HG02642 (cell line): ENCODE measurements around the gene HACL1.
A peak's percentile ranks its signal among the peaks of the same experiment; 100 is the strongest.
"Not testable (repeated sequence)": the region's sequence is repeated elsewhere in the genome, so short reads cannot be mapped to it uniquely, and the experiment has no call there.

ENCODE experiments used
- ATAC-seq: cut with Tn5 transposase; IDR thresholded peaks from one replicate; pipeline ENCODE4 v1.9.1; 2021; ENCODE audit warnings: mild to moderate bottlenecking; ENCODE audit not compliant: unreplicated experiment, poor library complexity

Gene HACL1

DNA sequence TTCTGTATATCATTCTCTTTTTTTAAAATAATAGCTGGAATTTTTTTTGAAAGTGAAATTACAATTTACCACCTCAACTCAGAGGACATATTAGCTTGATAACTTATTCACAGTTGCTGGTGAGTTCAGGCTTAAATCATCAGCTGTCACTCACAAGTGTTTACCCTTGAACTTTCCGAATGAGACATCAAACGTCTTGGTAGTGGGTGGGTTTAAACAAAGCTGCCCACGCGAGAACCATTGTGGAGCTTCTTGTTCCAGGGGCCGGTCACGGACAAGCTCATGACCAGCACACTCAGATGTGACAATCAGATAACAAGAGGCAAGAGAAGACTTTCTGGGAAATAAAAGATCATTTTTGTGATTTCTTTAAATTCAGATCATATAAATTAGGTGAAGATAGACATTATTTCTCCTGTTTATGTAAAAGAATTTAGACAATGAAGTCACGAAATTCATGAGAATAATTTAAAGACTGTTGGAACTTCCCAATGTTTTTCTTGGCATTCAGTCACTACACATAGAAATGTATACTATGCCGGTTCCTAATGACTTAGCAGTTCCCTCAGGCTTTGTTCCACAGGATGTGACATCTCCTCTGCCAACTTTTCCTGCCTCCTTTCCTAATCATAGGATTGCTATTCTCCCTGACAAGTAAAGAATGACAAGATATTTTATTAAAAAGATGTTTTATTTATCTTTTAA, 29.4 kb upstream of the HACL1 start:
- peak; percentile 65 for ATAC-seq

DNA sequence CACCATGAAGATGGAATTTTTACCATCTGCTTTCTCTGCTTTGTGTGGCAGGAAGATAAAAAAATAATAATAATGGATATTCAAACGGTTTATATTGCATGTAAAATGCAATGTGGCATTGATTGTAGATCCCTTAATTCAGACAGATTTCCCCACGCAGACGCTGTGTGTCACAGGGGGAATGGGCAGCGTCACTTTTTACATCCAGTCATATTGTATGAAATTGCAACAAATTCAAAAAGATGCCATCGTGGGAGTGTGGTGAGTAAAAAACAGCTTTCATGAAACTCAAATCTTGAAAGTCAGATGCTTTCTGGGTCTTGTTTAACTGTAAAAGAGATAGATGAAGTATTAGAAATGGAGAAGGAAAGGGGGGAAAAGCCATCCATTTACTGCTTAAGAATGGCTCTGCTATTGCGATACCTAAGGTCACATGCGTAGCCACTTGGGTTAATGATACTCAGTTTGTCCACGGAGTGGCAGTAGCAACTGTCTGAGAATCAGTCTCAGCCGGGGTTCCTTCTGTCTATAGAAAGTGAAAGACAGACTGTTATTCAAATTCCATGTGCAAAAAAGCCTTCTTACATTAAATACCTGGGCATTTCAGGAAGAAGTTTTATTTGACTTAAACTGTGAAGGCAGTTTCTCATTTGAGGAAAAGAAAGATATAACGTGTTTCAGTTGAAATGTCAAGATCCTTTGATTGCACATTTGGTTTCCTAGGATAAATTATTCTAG, 28.7 kb upstream of the HACL1 start:
- peak; percentile 94 for ATAC-seq

GRCh38 chr3:15628967-15629366, 27.6 kb upstream of the HACL1 start:
- ATAC-seq, result no peak

DNA sequence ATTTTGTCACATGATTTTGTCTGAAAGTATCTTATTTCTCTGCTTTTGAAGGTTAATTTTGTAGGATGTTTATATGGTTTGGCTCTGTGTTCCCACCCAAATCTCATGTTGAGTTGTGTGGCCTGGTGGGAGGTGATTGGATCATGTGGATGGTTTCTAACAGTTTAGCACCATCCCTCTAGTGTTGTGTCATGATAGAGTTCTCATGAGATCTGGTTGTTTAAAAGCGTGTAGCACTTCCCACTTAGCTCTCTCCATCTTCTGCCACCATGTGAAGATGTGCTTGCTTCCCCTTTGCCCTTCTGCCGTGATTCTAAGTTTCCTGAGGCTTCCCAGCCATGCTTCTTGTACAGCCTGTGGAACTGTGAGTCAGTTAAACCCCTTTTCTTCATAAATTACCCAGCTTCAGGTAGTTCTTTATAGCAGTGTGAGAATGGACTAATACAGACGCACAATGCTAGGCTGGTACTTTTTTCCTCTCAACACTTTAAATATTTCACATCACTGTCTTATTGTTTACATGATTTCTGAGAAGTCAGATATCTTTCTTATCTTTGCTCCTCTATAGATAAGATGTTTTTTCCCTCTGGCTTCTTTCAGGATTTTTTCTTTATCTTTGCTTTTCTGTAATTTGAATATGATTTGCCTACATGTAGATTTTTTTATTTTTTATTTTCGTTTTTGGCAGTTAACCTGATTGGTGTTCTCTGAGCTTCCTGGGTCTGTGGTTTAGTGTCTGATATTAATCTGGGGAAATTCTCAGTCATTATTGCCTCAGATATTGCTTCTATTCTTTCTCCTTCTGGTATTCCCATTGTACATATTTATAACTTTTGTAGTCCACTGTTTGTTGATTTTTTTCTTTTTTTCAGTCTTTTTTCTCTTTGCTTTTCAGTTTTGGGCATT, 22.4 kb upstream of the HACL1 start:
- no peak for ATAC-seq

DNA sequence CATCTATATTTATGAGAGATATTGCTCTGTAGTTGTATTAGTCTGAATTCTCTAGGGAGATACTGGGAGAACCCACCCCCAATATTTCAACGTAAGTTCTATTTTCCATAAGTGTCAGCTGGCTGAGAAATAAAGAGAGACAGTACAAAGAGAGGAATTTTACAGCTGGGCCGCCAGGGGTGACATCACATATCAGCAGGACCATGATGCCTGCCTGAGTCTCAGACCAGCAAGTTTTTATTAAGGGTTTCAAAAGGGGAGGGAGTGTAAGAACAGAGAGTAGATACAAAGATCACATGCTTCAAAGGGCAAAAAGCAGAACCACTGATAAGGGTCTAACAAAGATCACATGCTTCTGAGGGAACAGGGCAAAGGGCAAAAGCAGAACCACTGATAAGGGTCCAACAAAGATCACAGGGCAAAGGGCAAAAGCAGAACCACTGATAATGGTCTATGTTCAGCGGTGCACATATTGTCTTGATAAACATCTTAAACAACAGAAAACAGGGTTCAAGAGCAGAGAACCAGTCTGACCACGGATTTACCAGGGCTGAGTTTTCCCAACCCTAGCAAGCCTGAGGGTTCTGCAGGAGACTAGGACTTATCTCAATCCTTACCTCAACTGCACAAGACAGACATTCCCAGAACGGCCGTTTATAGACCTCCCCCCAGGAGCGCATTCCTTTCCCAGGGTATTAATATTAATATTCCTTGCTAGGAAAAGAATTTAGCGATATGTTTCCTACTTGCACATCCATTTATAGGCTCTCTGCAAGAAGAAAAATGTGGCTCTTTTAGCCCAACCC, 18.5 kb upstream of the HACL1 start:
- ATAC-seq, result not testable (repeated sequence)

GRCh38 chr3:15616053-15616452, 14.7 kb upstream of the HACL1 start:
- no peak for ATAC-seq

DNA sequence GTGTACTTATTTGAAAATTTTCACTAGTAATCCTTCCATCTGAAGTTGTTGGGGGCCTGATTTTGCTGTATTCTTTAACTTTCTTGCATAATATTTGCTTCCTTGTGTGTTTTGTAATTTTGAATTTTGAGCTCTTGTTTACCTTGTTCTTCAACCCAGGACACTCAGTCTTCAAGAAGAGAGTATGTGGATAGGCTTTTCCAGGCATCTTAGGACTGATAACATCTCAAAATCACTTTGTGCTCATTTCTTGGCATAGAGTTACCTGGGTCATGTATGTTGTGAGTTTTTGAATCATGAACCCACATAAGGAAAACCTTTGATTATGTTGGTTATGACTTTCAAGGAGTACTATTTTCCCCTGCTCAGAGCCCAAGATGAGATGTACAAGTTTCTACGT, 13.6 kb upstream of the HACL1 start:
- ATAC-seq, result no peak

DNA sequence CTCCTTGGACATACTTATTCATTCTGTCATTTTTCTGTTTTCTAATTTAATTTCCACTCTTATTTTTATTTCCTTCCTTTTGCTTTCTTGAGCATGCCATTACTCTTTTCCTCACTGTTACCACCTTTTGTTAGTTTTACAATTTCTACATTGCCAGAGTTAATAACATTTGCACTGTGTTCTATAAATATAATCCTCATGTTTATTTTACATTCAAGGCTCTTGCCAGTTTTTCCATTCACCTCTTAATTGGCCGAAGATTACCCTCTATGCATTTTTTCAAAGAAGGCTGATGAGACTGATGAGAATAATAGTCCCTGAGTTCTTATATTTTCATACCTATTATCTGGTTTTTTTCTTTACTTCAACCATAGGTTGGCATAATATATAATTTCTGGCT, 10.6 kb upstream of the HACL1 start:
- no peak for ATAC-seq

GRCh38 chr3:15611018-15611417, 9.6 kb upstream of the HACL1 start:
- no peak for ATAC-seq

GRCh38 chr3:15610082-15610759, 8.9 kb upstream of the HACL1 start:
- no peak for ATAC-seq

GRCh38 chr3:15606434-15606891, 5.1 kb upstream of the HACL1 start:
- ATAC-seq, result no peak

- ATAC-seq, result not testable (repeated sequence)
Observed at GRCh38 chr3:15604584-15604983, 3.2 kb upstream of the HACL1 start.

GRCh38 chr3:15602816-15603215, 1.4 kb upstream of the HACL1 start:
- not testable (repeated sequence) for ATAC-seq

DNA sequence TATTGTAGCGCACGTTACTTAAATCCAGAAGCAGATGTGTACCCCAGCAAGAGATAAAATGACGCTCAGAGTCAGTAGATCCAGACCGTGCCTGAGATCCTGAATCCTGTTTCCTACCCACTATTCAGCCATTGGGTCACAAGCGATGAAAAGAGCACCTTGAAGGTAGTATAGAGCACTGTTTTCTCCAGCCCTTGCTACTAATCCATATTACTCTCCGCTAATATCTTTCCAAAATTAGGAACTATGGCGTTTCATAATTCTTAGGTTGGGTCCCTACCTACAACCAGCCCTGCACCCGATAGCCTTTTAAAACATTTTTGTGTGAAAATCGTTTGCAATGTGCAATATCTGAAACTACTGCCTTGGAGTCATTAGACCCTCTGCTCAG, 772 bp upstream of the HACL1 start:
- ATAC-seq, result peak; percentile 15

GRCh38 chr3:15601046-15601398, 347 bp downstream of the HACL1 start:
- ATAC-seq, result peak; percentile 16

DNA sequence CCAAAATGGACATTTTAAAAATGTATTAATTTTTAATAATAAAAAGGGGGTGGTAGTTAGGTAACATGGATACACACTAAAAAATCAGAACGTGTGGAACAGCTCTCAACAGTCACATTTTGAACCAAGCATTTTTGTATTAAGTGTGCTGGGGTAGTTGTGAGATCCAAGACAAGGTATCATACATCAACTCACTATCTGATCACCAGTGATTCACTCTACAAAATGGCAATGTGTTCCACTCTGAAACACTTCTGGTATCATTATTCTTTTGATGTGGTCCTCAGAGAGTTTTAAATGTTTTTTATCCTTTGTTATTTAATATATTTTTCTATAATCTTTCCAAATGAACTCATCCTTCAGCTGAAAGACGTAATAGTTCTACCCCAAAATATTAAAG, 5.4 kb downstream of the HACL1 start:
- no peak for ATAC-seq

DNA sequence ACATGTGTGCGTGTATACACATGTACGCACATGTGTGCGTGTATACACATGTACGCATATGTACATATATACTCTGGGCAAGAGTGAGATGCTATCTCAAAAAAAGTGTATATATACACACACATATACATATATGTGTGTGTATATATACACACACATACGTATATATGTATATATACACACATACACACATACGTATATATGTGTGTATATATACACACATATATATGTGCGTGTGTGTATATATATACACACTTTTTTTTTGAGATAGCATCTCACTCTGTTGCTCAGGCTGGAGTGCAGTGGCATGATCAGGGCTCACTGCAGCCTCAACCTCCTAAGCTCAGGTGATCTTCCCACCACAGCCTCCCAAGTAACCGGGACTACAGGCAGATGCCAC, 8.4 kb downstream of the HACL1 start:
- no peak for ATAC-seq

DNA sequence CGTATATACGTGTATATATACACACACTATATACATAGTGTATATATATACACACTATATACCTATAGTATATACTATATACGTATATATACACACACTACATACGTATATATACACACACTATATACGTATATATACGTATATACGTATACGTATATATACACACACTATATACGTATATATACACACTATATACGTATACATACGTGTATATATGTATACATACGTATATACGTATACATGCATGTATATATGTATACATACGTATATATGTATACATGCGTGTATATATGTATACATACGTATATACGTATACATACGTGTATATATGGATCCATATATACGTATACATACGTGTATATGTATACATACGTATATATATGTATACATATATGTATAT, 9.4 kb downstream of the HACL1 start:
- ATAC-seq, result no peak

DNA sequence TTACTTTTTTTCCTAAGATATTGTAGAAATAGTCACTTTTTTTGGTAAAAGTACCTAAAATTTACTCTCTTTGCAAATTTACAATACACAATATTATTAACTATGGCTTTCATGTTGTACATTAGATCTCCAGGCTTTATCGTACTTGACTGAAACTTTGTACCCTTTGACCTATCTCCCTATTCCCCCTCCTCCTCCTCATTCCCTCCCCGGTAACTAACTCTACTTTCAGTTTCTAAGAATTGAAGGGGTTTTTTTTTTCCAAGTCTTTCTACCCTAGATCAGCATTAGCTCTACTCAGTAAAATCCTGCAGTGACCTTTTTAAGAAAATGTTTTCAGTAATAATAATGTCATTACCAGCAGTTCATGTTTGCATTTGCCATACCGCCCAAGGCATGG, 10.1 kb downstream of the HACL1 start:
- no peak for ATAC-seq
